HepG2 (cell line): Measurements from ENCODE around the gene GPATCH3. TPM values are rescaled to one million over a fixed set of nuclear protein-coding genes. Genes with fewer than 3 reads are reported as not detected.

ENCODE experiments used
- ATF1 ChIP-seq: IDR thresholded peaks from 2 replicates; pipeline ENCODE4 v1.6.1; 2016; ENCODE audit warnings: mild to moderate bottlenecking, control low read depth
- CTCF ChIP-seq: sonication (generic); formaldehyde crosslinking; IDR thresholded peaks from 2 replicates; pipeline ENCODE4 v1.5.0; 2020; ENCODE audit warnings: mild to moderate bottlenecking, missing genetic modification reagents, moderate library complexity
- FOXP1 ChIP-seq, 2 experiments: fragments of 450-650 bp in 1 of 2; IDR thresholded peaks; 2 replicates each; pipeline ENCODE4 v1.6.1; 2017 to 2018; ENCODE audit warnings: antibody characterized with exemption in 1 of 2
- GABPB1 ChIP-seq: IDR thresholded peaks from 2 replicates; pipeline ENCODE4 v1.6.1; 2016; ENCODE audit warnings: mild to moderate bottlenecking, missing genetic modification reagents, moderate library complexity, missing compliant biosample characterization
- JDP2 ChIP-seq: sonication (generic); formaldehyde crosslinking; IDR thresholded peaks from 2 replicates; pipeline ENCODE4 v1.8.1; 2022; ENCODE audit warnings: missing genetic modification reagents, borderline replicate concordance
- MED1 ChIP-seq: sonication (generic); formaldehyde crosslinking; IDR thresholded peaks from 2 replicates; pipeline ENCODE4 v1.4.0; 2020; ENCODE audit warnings: missing genetic modification reagents
- PTBP1 ChIP-seq: fragments of 200-400 bp; formaldehyde crosslinking; IDR thresholded peaks from 2 replicates; pipeline ENCODE4 v1.6.1; 2018; ENCODE audit warnings: low read length, low read depth; ENCODE audit not compliant: poor library complexity, severe bottlenecking
- RFXANK ChIP-seq: IDR thresholded peaks from 2 replicates; pipeline ENCODE4 v1.6.1; 2016
- SP140L ChIP-seq: sonication (generic); formaldehyde crosslinking; IDR thresholded peaks from 2 replicates; pipeline ENCODE4 v1.4.0; 2020; ENCODE audit warnings: missing genetic modification reagents, borderline replicate concordance
- SSRP1 ChIP-seq: IDR thresholded peaks from 2 replicates; pipeline ENCODE4 v1.6.1; 2016; ENCODE audit warnings: control low read depth
- TFDP2 ChIP-seq: sonication (generic); formaldehyde crosslinking; IDR thresholded peaks from 2 replicates; pipeline ENCODE4 v1.4.0; 2020; ENCODE audit warnings: missing genetic modification reagents
- ZC3H4 ChIP-seq: sonication (generic); formaldehyde crosslinking; IDR thresholded peaks from 2 replicates; pipeline ENCODE4 v1.4.0; 2020; ENCODE audit warnings: missing genetic modification reagents, borderline replicate concordance
- ZNF260 ChIP-seq: sonication (generic); formaldehyde crosslinking; IDR thresholded peaks from 2 replicates; pipeline ENCODE4 v1.4.0; 2020; ENCODE audit warnings: missing genetic modification reagents, low read depth, mild to moderate bottlenecking, borderline replicate concordance
- ZNF407 ChIP-seq: sonication (generic); formaldehyde crosslinking; IDR thresholded peaks from one replicate; pipeline ENCODE4 v1.5.1; 2020; ENCODE audit warnings: mild to moderate bottlenecking, missing genetic modification reagents; ENCODE audit errors: not compliant biosample characterization
- ZNF576 ChIP-seq: sonication (generic); formaldehyde crosslinking; IDR thresholded peaks from 2 replicates; pipeline ENCODE4 v1.4.0; 2020; ENCODE audit warnings: mild to moderate bottlenecking, missing genetic modification reagents
- ZNF7 ChIP-seq: IDR thresholded peaks from 2 replicates; pipeline ENCODE4 v1.6.1; 2016; ENCODE audit warnings: missing biosample characterization, missing genetic modification reagents
- ZNF775 ChIP-seq: sonication (generic); formaldehyde crosslinking; IDR thresholded peaks from 2 replicates; pipeline ENCODE4 v1.4.0; 2020; ENCODE audit warnings: missing genetic modification reagents, mild to moderate bottlenecking, moderate library complexity, borderline replicate concordance
- ZNF816 ChIP-seq: sonication (generic); formaldehyde crosslinking; IDR thresholded peaks from 2 replicates; pipeline ENCODE4 v1.8.0; 2022; ENCODE audit warnings: missing genetic modification reagents, mild to moderate bottlenecking, borderline replicate concordance
- polyA plus RNA-seq, 8 experiments: library from polyadenylated mRNA; depleted of rRNA in 3 of 8; stranded (reverse) in 7 of 8; unstranded in 1 of 8; fragments of >200 nt; fragmentation: Illumina TruSeq in 4 of 8; extraction: Trizol in 4 of 8; gene quantifications; 2 replicates each; pipeline versions ENCODE4 v1.2.1 to v1.2.3, GENCODE V29; 2011 to 2016; ENCODE audit warnings: low read depth in 4 of 8, missing spikeins in 1 of 8, mixed read lengths in 1 of 8; ENCODE audit not compliant: insufficient read depth in 1 of 8
- total RNA-seq, 5 experiments: library from RNA; depleted of rRNA; stranded (reverse); fragments of >200 nt; fragmentation: Illumina TruSeq; extraction: Trizol; gene quantifications; 2 replicates each; pipeline ENCODE4 v1.2.3, GENCODE V29; 2016; ENCODE audit warnings: low read depth in 1 of 5

The GPATCH3 gene
- total and polyA plus RNA-seq, 2 of the 13 experiments (the other 11 are each of a cell fraction or from before 2014, with no cell fraction given) = 8.3 to 11.0 TPM

- TF ChIP-seq ZNF576 = 0 out of 2 replicates have a peak, but pooled peaks have one; percentile 80
- TF ChIP-seq SSRP1 (CRISPR knock-in tag) = 0 out of 2 replicates have a peak, but pooled peaks have one; percentile 21
- TF ChIP-seq ZNF816 (CRISPR knock-in tag) = no peak
- TF ChIP-seq ZNF7 = 0 out of 2 replicates have a peak, but pooled peaks have one; percentile 17
- TF ChIP-seq GABPB1 (CRISPR knock-in tag) = peak; percentile 17; the same call in 1 of the 2 replicates
- peak; percentile 97 for TF ChIP-seq MED1 (CRISPR knock-in tag)
- TF ChIP-seq JDP2 (CRISPR knock-in tag) = no peak
- peak; percentile 35 for TF ChIP-seq ZC3H4 (CRISPR knock-in tag)
- no peak for TF ChIP-seq SP140L (CRISPR knock-in tag)
- no peak for TF ChIP-seq RFXANK (CRISPR knock-in tag)
- TF ChIP-seq TFDP2 (CRISPR knock-in tag) = no peak
- no peak for TF ChIP-seq FOXP1 (IDR thresholded peaks at IDR 0.05)
- peak; percentile 89 for TF ChIP-seq FOXP1 (CRISPR knock-in tag; IDR thresholded peaks at IDR 0.05)
- no peak for TF ChIP-seq ATF1 (CRISPR knock-in tag)
- TF ChIP-seq ZNF775 (CRISPR knock-in tag) = no peak
- no peak for TF ChIP-seq PTBP1
- TF ChIP-seq CTCF (CRISPR knock-in tag) = peak; percentile 25; the same call in 1 of the 2 replicates
- no peak for TF ChIP-seq ZNF260 (CRISPR knock-in tag)
- TF ChIP-seq ZNF407 (CRISPR knock-in tag) = no peak
These were observed 10.3 kb upstream of the GPATCH3 start (continued) for GRCh38 chr1:26910343-26911160.
